A673 (cell line): ENCODE results near the gene MTF2.

Experiments
- EZH2 ChIP-seq: fragments of 200-600 bp; sonication (generic); IDR thresholded peaks from 2 replicates; pipeline ENCODE4 v1.6.1; 2017; ENCODE audit warnings: borderline replicate concordance, low read depth, mild to moderate bottlenecking, mixed read lengths, antibody characterized with exemption, low read length; ENCODE audit not compliant: poor library complexity, severe bottlenecking
- TF ChIP-seq, protein P1 (sequence below): fragments of 300-800, 200-600 bp; sonication (generic); conservative IDR thresholded peaks from 2 replicates; pipeline ENCODE4 v1.5.1; 2017; ENCODE audit warnings: low read depth, mild to moderate bottlenecking, antibody characterized with exemption, low read length, moderate library complexity, mixed read lengths

DNA sequence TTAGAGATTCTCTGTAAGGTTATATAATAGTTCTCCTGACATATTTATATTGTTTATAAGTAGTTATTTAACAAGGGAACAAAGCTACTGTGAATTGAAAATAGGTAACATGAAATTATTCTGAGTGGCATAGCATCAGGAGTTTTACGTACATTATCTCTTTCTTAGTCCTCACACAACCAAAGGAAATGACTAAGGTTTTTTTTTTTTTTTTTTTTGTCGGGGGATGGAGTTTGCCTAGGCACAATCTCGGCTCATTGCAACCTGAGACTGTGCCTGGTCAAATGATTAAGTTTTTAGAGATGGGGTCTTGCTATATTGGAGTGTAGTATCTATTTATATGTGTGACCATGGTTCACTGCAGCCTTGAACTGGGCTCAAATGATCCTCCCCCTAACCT lies 76.3 kb downstream of the MTF2 start:
- TF ChIP-seq, protein P1, sequence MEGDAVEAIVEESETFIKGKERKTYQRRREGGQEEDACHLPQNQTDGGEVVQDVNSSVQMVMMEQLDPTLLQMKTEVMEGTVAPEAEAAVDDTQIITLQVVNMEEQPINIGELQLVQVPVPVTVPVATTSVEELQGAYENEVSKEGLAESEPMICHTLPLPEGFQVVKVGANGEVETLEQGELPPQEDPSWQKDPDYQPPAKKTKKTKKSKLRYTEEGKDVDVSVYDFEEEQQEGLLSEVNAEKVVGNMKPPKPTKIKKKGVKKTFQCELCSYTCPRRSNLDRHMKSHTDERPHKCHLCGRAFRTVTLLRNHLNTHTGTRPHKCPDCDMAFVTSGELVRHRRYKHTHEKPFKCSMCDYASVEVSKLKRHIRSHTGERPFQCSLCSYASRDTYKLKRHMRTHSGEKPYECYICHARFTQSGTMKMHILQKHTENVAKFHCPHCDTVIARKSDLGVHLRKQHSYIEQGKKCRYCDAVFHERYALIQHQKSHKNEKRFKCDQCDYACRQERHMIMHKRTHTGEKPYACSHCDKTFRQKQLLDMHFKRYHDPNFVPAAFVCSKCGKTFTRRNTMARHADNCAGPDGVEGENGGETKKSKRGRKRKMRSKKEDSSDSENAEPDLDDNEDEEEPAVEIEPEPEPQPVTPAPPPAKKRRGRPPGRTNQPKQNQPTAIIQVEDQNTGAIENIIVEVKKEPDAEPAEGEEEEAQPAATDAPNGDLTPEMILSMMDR = no peak
- no peak for TF ChIP-seq EZH2
